ENCODE results near the gene COL1A2. TPM values are rescaled to one million over a fixed set of nuclear protein-coding genes. Genes with fewer than 3 reads are reported as not detected.

Gene COL1A2
- total RNA-seq, 1 donor from 2014 or later = 6,748 TPM

DNA sequence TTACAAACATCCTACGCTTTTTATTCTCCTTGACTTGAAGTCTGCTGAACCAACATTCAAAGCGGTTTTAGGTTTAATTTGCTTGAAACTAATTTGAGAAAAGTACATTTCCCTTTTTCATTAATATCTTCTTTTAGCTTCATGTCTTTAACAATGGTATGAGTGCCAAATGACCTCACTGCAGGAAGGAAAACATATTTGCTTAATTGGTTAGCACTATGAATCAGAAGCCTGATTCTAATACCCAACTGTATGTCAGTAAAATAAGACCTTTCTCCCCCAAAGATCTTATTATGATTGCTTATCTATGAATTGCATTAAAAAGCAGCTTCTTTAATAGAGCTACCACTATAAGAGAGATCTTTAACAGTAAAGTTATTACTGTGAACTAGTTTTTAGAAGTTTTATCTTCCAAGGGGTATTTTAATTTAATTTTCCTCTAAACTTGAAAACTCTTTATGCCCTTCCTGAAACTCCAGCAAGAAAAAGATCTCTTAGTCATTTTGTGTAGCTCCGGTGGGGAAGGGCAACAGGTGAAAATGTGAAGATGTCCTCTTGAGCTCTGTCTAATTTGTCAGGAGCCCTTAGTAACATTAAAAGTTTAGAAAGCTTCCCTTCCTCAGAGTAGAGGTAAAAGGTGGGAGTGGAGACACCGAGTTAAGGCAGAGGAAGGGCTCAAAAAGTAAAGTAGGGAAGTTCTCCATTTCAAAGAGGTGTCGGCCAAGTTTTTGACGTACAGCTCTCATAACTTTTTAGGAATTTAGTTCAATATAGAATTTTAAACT, 6.1 kb downstream of the COL1A2 start:
- no peak for TF ChIP-seq EZH2 (IDR thresholded peaks at IDR 0.05; ENCODE audit: insufficient read depth, low read length)
- TF ChIP-seq, protein P1, sequence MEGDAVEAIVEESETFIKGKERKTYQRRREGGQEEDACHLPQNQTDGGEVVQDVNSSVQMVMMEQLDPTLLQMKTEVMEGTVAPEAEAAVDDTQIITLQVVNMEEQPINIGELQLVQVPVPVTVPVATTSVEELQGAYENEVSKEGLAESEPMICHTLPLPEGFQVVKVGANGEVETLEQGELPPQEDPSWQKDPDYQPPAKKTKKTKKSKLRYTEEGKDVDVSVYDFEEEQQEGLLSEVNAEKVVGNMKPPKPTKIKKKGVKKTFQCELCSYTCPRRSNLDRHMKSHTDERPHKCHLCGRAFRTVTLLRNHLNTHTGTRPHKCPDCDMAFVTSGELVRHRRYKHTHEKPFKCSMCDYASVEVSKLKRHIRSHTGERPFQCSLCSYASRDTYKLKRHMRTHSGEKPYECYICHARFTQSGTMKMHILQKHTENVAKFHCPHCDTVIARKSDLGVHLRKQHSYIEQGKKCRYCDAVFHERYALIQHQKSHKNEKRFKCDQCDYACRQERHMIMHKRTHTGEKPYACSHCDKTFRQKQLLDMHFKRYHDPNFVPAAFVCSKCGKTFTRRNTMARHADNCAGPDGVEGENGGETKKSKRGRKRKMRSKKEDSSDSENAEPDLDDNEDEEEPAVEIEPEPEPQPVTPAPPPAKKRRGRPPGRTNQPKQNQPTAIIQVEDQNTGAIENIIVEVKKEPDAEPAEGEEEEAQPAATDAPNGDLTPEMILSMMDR (IDR thresholded peaks at IDR 0.05; ENCODE audit: insufficient read depth, low read depth, low read length) = no peak
- Histone ChIP-seq H3K27me3 (ENCODE audit: insufficient read depth, low read length) (no peaks in the 10 kb centered on the region), H3K9me3 (ENCODE audit: insufficient read depth, low read depth, low read length) (no peaks in the 10 kb centered on the region), H3K4me2 (ENCODE audit: low read length) (peak overlapping the region; percentile 86), H3K4me1 (ENCODE audit: insufficient read depth, low read length) (peaks cover 36% of the 10 kb centered on the region), H3K36me3 (ENCODE audit: insufficient read depth, low read length) (peaks cover 78% of the 10 kb centered on the region), H3K79me2 (ENCODE audit: insufficient read depth, low read length) (peaks cover 96% of the 10 kb centered on the region), H3K27ac (ENCODE audit: low read depth, low read length) (peak overlapping the region; percentile 64), H3K4me3 (ENCODE audit: insufficient read depth, low read depth, low read length) (peak overlapping the region; percentile 97), H2AFZ (ENCODE audit: low read depth, low read length) (no peak overlapping the region), H4K20me1 (ENCODE audit: insufficient read depth, low read length) (peaks cover 77% of the 10 kb centered on the region), H3K9ac (ENCODE audit: low read length) (peak overlapping the region; percentile 99)
- H3K9me3 Mint-ChIP-seq (ENCODE audit: unreplicated experiment) = no peaks in the 10 kb centered on the region
- FAIRE-seq = no peak
- DNase-seq (ENCODE audit: low read depth) = no peak
- peak overlapping the region; percentile 100 for H3K4me3 Mint-ChIP-seq (ENCODE audit: unreplicated experiment)
- H3K27ac Mint-ChIP-seq (ENCODE audit: unreplicated experiment) = peak overlapping the region; percentile 95
- H3K4me1 Mint-ChIP-seq (ENCODE audit: low read depth, unreplicated experiment) = peaks cover 32% of the 10 kb centered on the region
- no peaks in the 10 kb centered on the region for H3K27me3 Mint-ChIP-seq (ENCODE audit: low read depth, unreplicated experiment)
- peaks cover 35% of the 10 kb centered on the region for H3K36me3 Mint-ChIP-seq (ENCODE audit: low read depth, unreplicated experiment)

DNA sequence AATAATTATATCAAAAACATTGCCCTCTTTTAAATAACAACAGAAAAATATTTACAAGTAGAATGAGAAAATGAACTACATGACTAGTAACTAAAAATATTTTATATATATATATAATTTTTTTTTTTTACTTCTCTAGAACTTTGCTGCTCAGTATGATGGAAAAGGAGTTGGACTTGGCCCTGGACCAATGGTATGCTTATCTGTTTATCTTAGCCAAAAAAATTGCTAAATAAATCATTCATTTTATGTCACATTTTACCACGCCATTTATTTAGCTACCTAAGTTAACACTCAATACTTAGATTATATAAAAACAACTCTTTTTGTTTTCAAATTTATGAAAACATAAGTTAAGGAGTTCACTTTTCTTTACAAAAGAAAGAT, 6.7 kb downstream of the COL1A2 start:
- Histone ChIP-seq H3K27ac (ENCODE audit: low read depth, low read length) (peak overlapping the region; percentile 64), H3K36me3 (ENCODE audit: insufficient read depth, low read length) (peaks cover 80% of the 10 kb centered on the region), H3K4me3 (ENCODE audit: insufficient read depth, low read depth, low read length) (no peak overlapping the region), H2AFZ (ENCODE audit: low read depth, low read length) (no peak overlapping the region), H3K79me2 (ENCODE audit: insufficient read depth, low read length) (peaks cover 93% of the 10 kb centered on the region), H3K9me3 (ENCODE audit: insufficient read depth, low read depth, low read length) (no peaks in the 10 kb centered on the region), H3K4me1 (ENCODE audit: insufficient read depth, low read length) (peaks cover 36% of the 10 kb centered on the region), H3K9ac (ENCODE audit: low read length) (no peak overlapping the region), H3K4me2 (ENCODE audit: low read length) (no peak overlapping the region), H3K27me3 (ENCODE audit: insufficient read depth, low read length) (no peaks in the 10 kb centered on the region), H4K20me1 (ENCODE audit: insufficient read depth, low read length) (peaks cover 74% of the 10 kb centered on the region)
- FAIRE-seq (no peak), DNase-seq (ENCODE audit: low read depth) (no peak)
- Mint-ChIP-seq H3K36me3 (ENCODE audit: low read depth, unreplicated experiment) (peaks cover 29% of the 10 kb centered on the region), H3K27ac (ENCODE audit: unreplicated experiment) (peak overlapping the region; percentile 95), H3K4me3 (ENCODE audit: unreplicated experiment) (peak overlapping the region; percentile 100), H3K27me3 (ENCODE audit: low read depth, unreplicated experiment) (no peaks in the 10 kb centered on the region), H3K4me1 (ENCODE audit: low read depth, unreplicated experiment) (peaks cover 34% of the 10 kb centered on the region), H3K9me3 (ENCODE audit: unreplicated experiment) (no peaks in the 10 kb centered on the region)
- TF ChIP-seq EZH2 (IDR thresholded peaks at IDR 0.05; ENCODE audit: insufficient read depth, low read length) = no peak
- TF ChIP-seq, protein P1 (IDR thresholded peaks at IDR 0.05; ENCODE audit: insufficient read depth, low read depth, low read length) = no peak

DNA sequence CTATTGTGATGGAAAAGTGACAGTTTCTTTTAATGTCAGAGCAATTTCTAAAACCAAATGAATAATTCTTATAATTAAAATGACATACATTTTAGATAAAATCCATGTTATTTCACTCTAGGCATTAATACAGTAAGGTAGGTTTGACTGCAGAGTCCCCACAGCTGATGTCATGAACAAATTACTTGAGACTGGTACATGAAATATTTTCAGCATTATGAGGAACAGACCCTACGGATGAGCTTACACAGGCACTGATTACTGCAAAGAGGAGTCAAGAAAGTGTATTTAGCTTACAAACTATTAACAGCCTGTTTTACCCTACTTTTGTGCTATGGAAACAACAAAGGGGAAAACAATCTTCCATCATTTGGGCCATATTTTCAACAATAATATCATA, 8.9 kb downstream of the COL1A2 start:
- H3K4me2 ChIP-seq (ENCODE audit: low read length) = peak overlapping the region; percentile 40
- FAIRE-seq (peak; percentile 60), DNase-seq (ENCODE audit: low read depth) (no peak)
- H3K79me2 ChIP-seq (ENCODE audit: insufficient read depth, low read length) = peaks cover 86% of the 10 kb centered on the region
- H3K9me3 Mint-ChIP-seq (ENCODE audit: unreplicated experiment) = no peaks in the 10 kb centered on the region
- H3K4me1 Mint-ChIP-seq (ENCODE audit: low read depth, unreplicated experiment) = peaks cover 54% of the 10 kb centered on the region
- H3K27ac Mint-ChIP-seq (ENCODE audit: unreplicated experiment) = peak overlapping the region; percentile 79
- H3K4me3 ChIP-seq (ENCODE audit: insufficient read depth, low read depth, low read length) = no peak overlapping the region
- H3K9me3 ChIP-seq (ENCODE audit: insufficient read depth, low read depth, low read length) = no peaks in the 10 kb centered on the region
- no peak for TF ChIP-seq EZH2 (IDR thresholded peaks at IDR 0.05; ENCODE audit: insufficient read depth, low read length)
- TF ChIP-seq, protein P1 (IDR thresholded peaks at IDR 0.05; ENCODE audit: insufficient read depth, low read depth, low read length) = no peak
- H4K20me1 ChIP-seq (ENCODE audit: insufficient read depth, low read length) = peaks cover 79% of the 10 kb centered on the region
- peaks cover 46% of the 10 kb centered on the region for H3K4me1 ChIP-seq (ENCODE audit: insufficient read depth, low read length)
- no peaks in the 10 kb centered on the region for H3K27me3 ChIP-seq (ENCODE audit: insufficient read depth, low read length)
- peaks cover 22% of the 10 kb centered on the region for H3K36me3 Mint-ChIP-seq (ENCODE audit: low read depth, unreplicated experiment)
- H3K4me3 Mint-ChIP-seq (ENCODE audit: unreplicated experiment) = no peak overlapping the region
- H3K27ac ChIP-seq (ENCODE audit: low read depth, low read length) = no peak overlapping the region
- H3K36me3 ChIP-seq (ENCODE audit: insufficient read depth, low read length) = peaks cover 93% of the 10 kb centered on the region
- no peak overlapping the region for H2AFZ ChIP-seq (ENCODE audit: low read depth, low read length)
- no peaks in the 10 kb centered on the region for H3K27me3 Mint-ChIP-seq (ENCODE audit: low read depth, unreplicated experiment)
- peak overlapping the region; percentile 41 for H3K9ac ChIP-seq (ENCODE audit: low read length)
